HEK293 (cell line): ENCODE measurements around the gene HTT.

Source experiments
- CTCF ChIA-PET: fragments of 350-600 bp; formaldehyde crosslinking; extraction: SDS; loops from one replicate; lab custom pipeline; 2021; ENCODE audit warnings: antibody characterized with exemption; lab: Yijun Ruan, JAX
- POLR2A ChIA-PET: fragments of 300-600 bp; formaldehyde crosslinking; extraction: SDS; loops from one replicate; lab custom pipeline; 2020; ENCODE audit warnings: antibody characterized with exemption, inconsistent platforms; lab: Yijun Ruan, JAX
- H3K27ac ChIP-seq: fragments of 200-500 bp; sonication (Bioruptor generic); 2 replicates; pipeline ENCODE4 v1.5.1; 2014; ENCODE audit warnings: low read depth, low read length, control low read depth, inconsistent platforms; ENCODE audit errors: extremely low read depth
- H3K36me3 ChIP-seq, 2 experiments: fragments of 200-500 bp in 1 of 2; sonication (Bioruptor generic) in 1 of 2; 1 replicate in 1 of 2; 2 replicates in 1 of 2; pipeline ENCODE4 v1.5.1; 2014 to 2017; ENCODE audit warnings: inconsistent platforms in 2 of 2, low read length in 2 of 2; ENCODE audit not compliant: control insufficient read depth in 2 of 2, insufficient read depth in 1 of 2
- H3K4me1 ChIP-seq: fragments of 200-500 bp; sonication (Bioruptor generic); 2 replicates; pipeline ENCODE4 v1.5.1; 2014; ENCODE audit warnings: mild to moderate bottlenecking, low read length, inconsistent platforms; ENCODE audit not compliant: control insufficient read depth, insufficient read depth
- H3K4me3 ChIP-seq: 2 replicates; pipeline ENCODE4 v1.5.1; 2011; ENCODE audit warnings: low read depth, mild to moderate bottlenecking, control low read depth, low read length, moderate library complexity
- H3K9me3 ChIP-seq: fragments of 200-500 bp; sonication (Bioruptor generic); 2 replicates; pipeline ENCODE4 v1.5.1; 2014; ENCODE audit warnings: low read depth, low read length, inconsistent platforms; ENCODE audit not compliant: control insufficient read depth, insufficient read depth
- GLI2 ChIP-seq: fragments of 450-650 bp; formaldehyde crosslinking; IDR thresholded peaks from 2 replicates; pipeline ENCODE4; 2017; ENCODE audit warnings: missing biosample characterization, missing genetic modification characterization, low read depth, borderline replicate concordance
- GLIS1 ChIP-seq: fragments of 450-650 bp; formaldehyde crosslinking; IDR thresholded peaks from 2 replicates; pipeline ENCODE4 v1.5.1; 2016; ENCODE audit warnings: missing biosample characterization, missing genetic modification characterization
- IKZF3 ChIP-seq: fragments of 450-650 bp; IDR thresholded peaks from 2 replicates; pipeline ENCODE4 v1.5.0; 2018; ENCODE audit warnings: missing biosample characterization, mild to moderate bottlenecking, missing genetic modification characterization, moderate library complexity
- ZBTB8A ChIP-seq: fragments of 450-650 bp; formaldehyde crosslinking; IDR thresholded peaks from 2 replicates; pipeline ENCODE4 v1.5.1; 2016; ENCODE audit warnings: missing biosample characterization, missing genetic modification characterization
- ZFP3 ChIP-seq: fragments of 450-650 bp; formaldehyde crosslinking; IDR thresholded peaks from 2 replicates; pipeline ENCODE4 v1.5.1; 2016; ENCODE audit warnings: low read depth, missing biosample characterization, missing genetic modification characterization
- ZFP37 ChIP-seq: fragments of 450-650 bp; formaldehyde crosslinking; IDR thresholded peaks from 2 replicates; pipeline ENCODE4 v1.5.1; 2016; ENCODE audit warnings: missing biosample characterization, missing genetic modification characterization
- ZIC2 ChIP-seq: fragments of 450-650 bp; formaldehyde crosslinking; IDR thresholded peaks from 2 replicates; pipeline ENCODE4 v1.5.1; 2016; ENCODE audit warnings: missing biosample characterization, missing genetic modification characterization
- ZNF140 ChIP-seq: fragments of 450-650 bp; formaldehyde crosslinking; IDR thresholded peaks from 2 replicates; pipeline ENCODE4 v1.5.1; 2016; ENCODE audit warnings: missing biosample characterization, missing genetic modification characterization
- ZNF24 ChIP-seq: fragments of 450-650 bp; formaldehyde crosslinking; IDR thresholded peaks from 2 replicates; pipeline ENCODE4 v1.5.1; 2016; ENCODE audit warnings: missing biosample characterization, missing genetic modification characterization
- ZNF366 ChIP-seq: fragments of 450-650 bp; formaldehyde crosslinking; conservative IDR thresholded peaks from 2 replicates; pipeline ENCODE4 v1.5.1; 2016; ENCODE audit warnings: missing biosample characterization, missing genetic modification characterization
- ZNF426 ChIP-seq: fragments of 450-650 bp; formaldehyde crosslinking; IDR thresholded peaks from 2 replicates; pipeline ENCODE4 v1.5.1; 2017; ENCODE audit warnings: missing biosample characterization, missing genetic modification characterization, mild to moderate bottlenecking, inconsistent platforms, moderate library complexity
- ZNF624 ChIP-seq: fragments of 450-650 bp; formaldehyde crosslinking; IDR thresholded peaks from 2 replicates; pipeline ENCODE4 v1.5.1; 2017; ENCODE audit warnings: missing biosample characterization, missing genetic modification characterization
- ZNF747 ChIP-seq: fragments of 450-650 bp; formaldehyde crosslinking; IDR thresholded peaks from 2 replicates; pipeline ENCODE4 v1.5.1; 2016; ENCODE audit warnings: missing biosample characterization, missing genetic modification characterization
- ZSCAN18 ChIP-seq: fragments of 450-650 bp; formaldehyde crosslinking; IDR thresholded peaks from 2 replicates; pipeline ENCODE4 v1.5.1; 2016; ENCODE audit warnings: missing biosample characterization, missing genetic modification characterization
- TF ChIP-seq, protein P1 (sequence below): fragments of 450-650 bp; formaldehyde crosslinking; IDR thresholded peaks from 2 replicates; pipeline ENCODE4 v1.5.0; 2017; ENCODE audit warnings: missing biosample characterization, missing genetic modification characterization, borderline replicate concordance
- TF ChIP-seq, protein P2 (sequence below): fragments of 450-650 bp; formaldehyde crosslinking; IDR thresholded peaks from 2 replicates; pipeline ENCODE4 v1.5.1; 2016; ENCODE audit warnings: missing biosample characterization, missing genetic modification characterization
- TF ChIP-seq, protein P3 (sequence below): fragments of 450-650 bp; formaldehyde crosslinking; IDR thresholded peaks from 2 replicates; pipeline ENCODE4 v1.5.1; 2016; ENCODE audit warnings: missing biosample characterization, missing genetic modification characterization

The HTT gene

DNA sequence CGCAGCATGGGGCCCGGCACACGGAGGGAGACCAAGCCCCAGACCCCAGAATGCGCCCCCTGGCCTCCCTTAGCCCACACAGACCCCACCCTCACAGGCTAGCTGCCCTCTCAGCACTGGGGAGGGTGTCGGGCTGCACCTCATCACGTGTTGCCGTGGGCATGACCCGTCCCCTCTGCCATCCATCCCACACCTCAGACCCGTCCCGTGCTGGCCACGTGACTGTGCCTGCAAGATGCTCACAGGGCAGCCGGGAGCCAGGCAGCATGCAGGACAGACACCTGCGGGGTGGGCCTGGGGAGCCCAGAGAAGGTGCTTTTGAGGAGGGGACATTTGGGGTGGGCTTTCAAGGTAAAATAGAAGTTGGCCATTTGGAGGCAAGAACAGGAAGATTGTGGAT, 179.3 kb downstream of the HTT start:
- no peak overlapping the region for H3K27ac ChIP-seq
- ChIA-PET CTCF (no interaction called here), POLR2A (no interaction called here)
- H3K36me3 ChIP-seq = no peaks in the 10 kb centered on the region
- H3K4me1 ChIP-seq = no peaks in the 10 kb centered on the region
- TF ChIP-seq GLI2 (tag by site-specific recombination) (no peak), ZNF747 (no peak), IKZF3 (tag by site-specific recombination) (no peak), ZFP3 (tag by site-specific recombination) (peak; percentile 65), ZFP37 (tag by site-specific recombination) (no peak), ZSCAN18 (tag by site-specific recombination) (no peak)
- TF ChIP-seq, protein P1, sequence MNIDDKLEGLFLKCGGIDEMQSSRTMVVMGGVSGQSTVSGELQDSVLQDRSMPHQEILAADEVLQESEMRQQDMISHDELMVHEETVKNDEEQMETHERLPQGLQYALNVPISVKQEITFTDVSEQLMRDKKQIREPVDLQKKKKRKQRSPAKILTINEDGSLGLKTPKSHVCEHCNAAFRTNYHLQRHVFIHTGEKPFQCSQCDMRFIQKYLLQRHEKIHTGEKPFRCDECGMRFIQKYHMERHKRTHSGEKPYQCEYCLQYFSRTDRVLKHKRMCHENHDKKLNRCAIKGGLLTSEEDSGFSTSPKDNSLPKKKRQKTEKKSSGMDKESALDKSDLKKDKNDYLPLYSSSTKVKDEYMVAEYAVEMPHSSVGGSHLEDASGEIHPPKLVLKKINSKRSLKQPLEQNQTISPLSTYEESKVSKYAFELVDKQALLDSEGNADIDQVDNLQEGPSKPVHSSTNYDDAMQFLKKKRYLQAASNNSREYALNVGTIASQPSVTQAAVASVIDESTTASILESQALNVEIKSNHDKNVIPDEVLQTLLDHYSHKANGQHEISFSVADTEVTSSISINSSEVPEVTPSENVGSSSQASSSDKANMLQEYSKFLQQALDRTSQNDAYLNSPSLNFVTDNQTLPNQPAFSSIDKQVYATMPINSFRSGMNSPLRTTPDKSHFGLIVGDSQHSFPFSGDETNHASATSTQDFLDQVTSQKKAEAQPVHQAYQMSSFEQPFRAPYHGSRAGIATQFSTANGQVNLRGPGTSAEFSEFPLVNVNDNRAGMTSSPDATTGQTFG = no peak
- TF ChIP-seq, protein P2, sequence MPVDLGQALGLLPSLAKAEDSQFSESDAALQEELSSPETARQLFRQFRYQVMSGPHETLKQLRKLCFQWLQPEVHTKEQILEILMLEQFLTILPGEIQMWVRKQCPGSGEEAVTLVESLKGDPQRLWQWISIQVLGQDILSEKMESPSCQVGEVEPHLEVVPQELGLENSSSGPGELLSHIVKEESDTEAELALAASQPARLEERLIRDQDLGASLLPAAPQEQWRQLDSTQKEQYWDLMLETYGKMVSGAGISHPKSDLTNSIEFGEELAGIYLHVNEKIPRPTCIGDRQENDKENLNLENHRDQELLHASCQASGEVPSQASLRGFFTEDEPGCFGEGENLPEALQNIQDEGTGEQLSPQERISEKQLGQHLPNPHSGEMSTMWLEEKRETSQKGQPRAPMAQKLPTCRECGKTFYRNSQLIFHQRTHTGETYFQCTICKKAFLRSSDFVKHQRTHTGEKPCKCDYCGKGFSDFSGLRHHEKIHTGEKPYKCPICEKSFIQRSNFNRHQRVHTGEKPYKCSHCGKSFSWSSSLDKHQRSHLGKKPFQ (tag by site-specific recombination) = no peak
- H3K9me3 ChIP-seq = no peaks in the 10 kb centered on the region
- H3K4me3 ChIP-seq = no peak overlapping the region

GRCh38 chr4:3254302-3255131, 180.0 kb downstream of the HTT start:
- Histone ChIP-seq H3K9me3 (no peaks in the 10 kb centered on the region), H3K4me1 (no peaks in the 10 kb centered on the region), H3K4me3 (no peak overlapping the region), H3K27ac (no peak overlapping the region), H3K36me3 (no peaks in the 10 kb centered on the region)
- TF ChIP-seq ZIC2 = peak; percentile 25; the same call in 1 of the 2 replicates
- TF ChIP-seq GLIS1 (tag by site-specific recombination) = peak; percentile 49; the same call in 1 of the 2 replicates
- no peak for TF ChIP-seq ZNF366 (tag by site-specific recombination)
- ChIA-PET POLR2A (no interaction called here), CTCF (no interaction called here)

DNA sequence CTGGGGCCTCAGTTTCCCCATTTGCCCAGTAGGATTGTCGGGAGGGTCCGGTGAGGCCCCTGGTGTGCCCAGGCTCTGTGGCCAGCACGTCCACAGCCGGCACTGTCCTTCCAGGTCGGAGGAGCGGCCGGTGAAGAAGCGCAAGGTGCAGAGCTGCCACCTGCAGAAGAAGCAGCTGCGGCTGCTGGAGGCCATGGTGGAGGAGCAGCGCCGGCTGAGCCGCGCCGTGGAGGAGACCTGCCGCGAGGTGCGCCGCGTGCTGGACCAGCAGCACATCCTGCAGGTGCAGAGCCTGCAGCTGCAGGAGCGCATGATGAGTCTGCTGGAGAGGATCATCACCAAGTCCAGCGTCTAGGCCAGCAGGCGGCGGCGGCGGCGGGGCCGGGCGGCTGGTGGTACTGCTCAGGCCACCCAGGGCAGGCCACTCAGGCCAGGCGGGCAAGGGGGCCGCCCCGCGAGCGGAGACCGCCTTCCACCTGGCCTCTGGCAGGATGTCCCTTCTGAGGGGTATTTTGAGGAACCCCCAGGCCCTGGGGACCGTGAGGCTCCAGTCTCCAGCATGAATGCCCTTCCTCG, 181.2 kb downstream of the HTT start:
- Histone ChIP-seq H3K36me3 (no peaks in the 10 kb centered on the region), H3K27ac (no peak overlapping the region), H3K4me1 (no peaks in the 10 kb centered on the region), H3K4me3 (no peak overlapping the region), H3K9me3 (no peaks in the 10 kb centered on the region)
- CTCF ChIA-PET = no interaction called here
- TF ChIP-seq ZNF140 (tag by site-specific recombination) (no peak), ZNF426 (tag by site-specific recombination) (no peak), ZBTB8A (tag by site-specific recombination) (no peak), ZNF624 (tag by site-specific recombination) (no peak), ZNF24 (no peak)
- TF ChIP-seq, protein P3, sequence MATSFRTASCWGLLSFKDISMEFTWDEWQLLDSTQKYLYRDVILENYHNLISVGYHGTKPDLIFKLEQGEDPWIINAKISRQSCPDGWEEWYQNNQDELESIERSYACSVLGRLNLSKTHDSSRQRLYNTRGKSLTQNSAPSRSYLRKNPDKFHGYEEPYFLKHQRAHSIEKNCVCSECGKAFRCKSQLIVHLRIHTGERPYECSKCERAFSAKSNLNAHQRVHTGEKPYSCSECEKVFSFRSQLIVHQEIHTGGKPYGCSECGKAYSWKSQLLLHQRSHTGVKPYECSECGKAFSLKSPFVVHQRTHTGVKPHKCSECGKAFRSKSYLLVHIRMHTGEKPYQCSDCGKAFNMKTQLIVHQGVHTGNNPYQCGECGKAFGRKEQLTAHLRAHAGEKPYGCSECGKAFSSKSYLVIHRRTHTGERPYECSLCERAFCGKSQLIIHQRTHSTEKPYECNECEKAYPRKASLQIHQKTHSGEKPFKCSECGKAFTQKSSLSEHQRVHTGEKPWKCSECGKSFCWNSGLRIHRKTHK (tag by site-specific recombination) = no peak
- POLR2A ChIA-PET = no interaction called here
